Stimulated activated CD4-positive, alpha-beta T cell treated with anti-CD3 and anti-CD28 coated beads, Interleukin-15, amount 100 ng/mL, for 48 hours (primary cell): ENCODE results near the gene HOXC4.

Experiments
- DNase-seq, 2 donors: peaks; one replicate each; pipeline ENCODE4 v3.0.0-alpha.2; 2020; ENCODE audit warnings: low read depth in 2 of 2

Gene HOXC4

GRCh38 chr12:54016051-54016450 lies 37.6 kb upstream of the HOXC4 start:
- no peak for DNase-seq

GRCh38 chr12:54016478-54016964 lies 37.1 kb upstream of the HOXC4 start:
- DNase-seq, result no peak

DNA sequence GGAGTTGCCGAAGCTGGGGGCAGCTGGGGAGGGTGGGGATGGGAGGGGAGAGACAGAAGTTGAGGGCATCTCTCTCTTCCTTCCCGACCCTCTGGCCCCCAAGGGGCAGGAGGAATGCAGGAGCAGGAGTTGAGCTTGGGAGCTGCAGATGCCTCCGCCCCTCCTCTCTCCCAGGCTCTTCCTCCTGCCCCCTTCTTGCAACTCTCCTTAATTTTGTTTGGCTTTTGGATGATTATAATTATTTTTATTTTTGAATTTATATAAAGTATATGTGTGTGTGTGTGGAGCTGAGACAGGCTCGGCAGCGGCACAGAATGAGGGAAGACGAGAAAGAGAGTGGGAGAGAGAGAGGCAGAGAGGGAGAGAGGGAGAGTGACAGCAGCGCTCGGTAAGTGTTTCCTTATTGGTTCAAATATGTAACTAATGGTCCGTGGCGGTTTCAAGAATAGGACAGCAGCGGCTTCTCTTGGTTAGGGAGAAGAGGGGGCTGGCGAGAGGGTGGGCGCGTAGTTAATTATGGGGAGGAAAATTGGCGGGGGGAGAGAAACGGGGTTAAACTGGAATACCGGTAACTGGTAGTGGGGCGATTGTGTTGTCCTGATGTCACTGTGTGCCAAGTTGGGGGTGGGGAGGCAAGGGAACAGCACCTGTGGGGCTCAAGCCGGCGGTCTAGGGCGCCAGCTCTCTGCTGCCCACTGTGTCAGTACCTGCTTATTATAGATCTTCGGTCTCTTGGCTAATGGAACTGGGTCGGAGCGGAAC lies 36.4 kb upstream of the HOXC4 start:
- no peak for DNase-seq

GRCh38 chr12:54017878-54018467 lies 35.7 kb upstream of the HOXC4 start:
- DNase-seq, result peak; percentile 40 to 58

DNA sequence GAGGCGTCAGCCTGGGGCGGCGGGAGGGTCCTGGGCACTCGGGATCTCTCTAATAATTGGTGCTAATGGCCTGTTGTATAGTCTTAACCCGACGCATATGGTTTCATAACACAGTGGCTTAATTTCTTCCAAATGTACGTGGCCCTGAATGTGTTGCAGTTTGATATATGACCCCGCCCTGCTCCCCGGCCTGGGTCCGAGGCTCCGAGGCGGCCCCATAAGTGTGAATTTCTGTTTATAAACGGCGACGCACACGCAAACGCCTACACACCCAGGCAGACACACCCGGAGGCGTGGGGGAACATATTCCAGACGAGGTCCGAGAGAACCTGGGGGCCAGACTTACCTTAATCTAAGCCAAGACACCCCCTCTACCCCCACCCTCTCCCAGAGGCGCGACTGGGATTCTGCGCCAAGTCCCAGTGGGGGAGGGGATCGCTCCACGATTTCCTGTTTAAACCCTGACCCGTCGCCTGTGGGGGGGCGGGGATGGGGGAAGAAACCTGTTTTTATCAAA lies 35.1 kb upstream of the HOXC4 start:
- DNase-seq, result no peak

DNA sequence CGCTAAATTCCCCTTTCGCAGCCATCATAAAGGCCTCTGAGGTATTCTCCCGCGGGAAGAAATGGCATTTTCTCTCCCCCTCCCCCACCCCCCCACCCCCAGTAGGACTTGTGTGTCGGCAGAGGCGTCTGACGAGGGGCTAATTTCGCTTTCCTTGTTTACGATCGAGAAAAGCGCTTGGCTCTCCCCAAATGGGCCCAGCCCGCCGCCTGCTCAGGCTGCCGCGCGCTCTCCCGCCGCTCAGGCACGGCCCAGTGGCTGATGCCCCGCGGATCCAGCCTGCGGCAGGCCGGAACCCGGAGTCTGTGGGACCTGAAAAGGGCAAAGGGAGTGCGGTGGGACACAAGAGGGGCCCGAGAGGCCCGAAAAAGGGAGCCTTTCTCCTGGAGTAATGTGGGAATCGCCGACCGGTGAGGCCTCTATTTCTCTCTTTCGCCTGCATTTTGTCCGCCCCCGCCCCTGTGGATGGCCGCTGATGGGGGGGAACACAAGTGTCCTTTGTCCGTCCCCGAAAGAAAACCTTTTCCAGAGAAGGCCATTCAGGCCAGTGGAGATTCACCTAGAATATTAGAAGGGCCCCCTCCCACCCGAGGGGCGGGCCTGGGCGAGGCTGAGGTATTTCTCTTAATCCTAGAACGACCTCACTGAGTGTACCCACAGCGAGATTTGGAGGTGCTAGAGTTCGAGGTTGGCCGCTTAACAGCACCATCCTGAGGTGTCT lies 34.4 kb upstream of the HOXC4 start:
- no peak for DNase-seq

- no peak for DNase-seq
Observed at GRCh38 chr12:54019924-54020590, 33.6 kb upstream of the HOXC4 start.

GRCh38 chr12:54020591-54021405 lies 32.8 kb upstream of the HOXC4 start:
- DNase-seq, result no peak

- no peak for DNase-seq
Observed at GRCh38 chr12:54021432-54022013, 32.1 kb upstream of the HOXC4 start.

DNA sequence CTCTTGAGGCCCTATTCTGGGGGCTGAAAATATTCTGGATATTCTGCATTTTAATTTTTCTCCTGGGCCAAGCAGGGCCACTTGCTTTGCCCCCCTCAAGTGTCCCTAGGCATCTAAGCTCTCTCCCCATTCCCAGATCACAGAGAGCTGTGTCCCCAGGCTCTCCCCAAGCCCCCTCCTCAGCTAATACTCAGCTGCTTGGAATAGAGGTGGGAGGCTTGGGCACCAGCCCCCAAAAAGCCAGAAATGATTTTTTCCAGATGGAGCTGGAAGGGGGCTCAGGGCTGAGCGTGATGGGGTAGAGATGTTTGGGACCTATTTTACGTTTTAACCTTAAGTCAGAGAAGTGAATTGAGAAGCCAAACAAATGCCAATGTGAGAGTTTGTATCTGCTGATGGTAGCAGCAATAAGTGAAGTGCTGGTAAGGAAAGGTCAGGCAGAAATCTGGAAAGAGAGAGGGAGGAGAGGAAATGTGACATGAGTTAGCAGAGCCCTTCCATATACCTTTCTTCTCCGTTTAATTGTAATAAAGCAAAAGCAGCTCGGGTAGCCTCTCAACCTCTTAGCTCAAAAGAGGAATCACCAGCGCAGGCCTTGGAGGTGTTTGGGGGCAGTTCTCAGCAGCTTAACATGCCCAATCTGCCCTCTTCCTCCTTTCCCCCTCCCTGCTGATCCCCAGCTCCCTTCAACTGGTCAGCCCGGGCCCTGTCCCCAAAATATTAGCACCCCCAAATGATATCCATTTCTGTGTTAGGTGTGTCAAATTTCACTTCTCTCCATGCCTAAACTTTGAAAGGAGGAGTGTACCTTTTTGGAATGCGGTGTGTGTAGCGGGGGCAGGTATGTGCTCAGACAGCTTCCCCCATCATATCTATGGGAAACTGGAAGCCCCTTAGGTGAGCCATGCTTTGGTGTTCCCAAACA lies 30.4 kb upstream of the HOXC4 start:
- no peak for DNase-seq

GRCh38 chr12:54024127-54024526 lies 29.5 kb upstream of the HOXC4 start:
- no peak for DNase-seq

GRCh38 chr12:54024581-54025305 lies 28.9 kb upstream of the HOXC4 start:
- no peak for DNase-seq

DNA sequence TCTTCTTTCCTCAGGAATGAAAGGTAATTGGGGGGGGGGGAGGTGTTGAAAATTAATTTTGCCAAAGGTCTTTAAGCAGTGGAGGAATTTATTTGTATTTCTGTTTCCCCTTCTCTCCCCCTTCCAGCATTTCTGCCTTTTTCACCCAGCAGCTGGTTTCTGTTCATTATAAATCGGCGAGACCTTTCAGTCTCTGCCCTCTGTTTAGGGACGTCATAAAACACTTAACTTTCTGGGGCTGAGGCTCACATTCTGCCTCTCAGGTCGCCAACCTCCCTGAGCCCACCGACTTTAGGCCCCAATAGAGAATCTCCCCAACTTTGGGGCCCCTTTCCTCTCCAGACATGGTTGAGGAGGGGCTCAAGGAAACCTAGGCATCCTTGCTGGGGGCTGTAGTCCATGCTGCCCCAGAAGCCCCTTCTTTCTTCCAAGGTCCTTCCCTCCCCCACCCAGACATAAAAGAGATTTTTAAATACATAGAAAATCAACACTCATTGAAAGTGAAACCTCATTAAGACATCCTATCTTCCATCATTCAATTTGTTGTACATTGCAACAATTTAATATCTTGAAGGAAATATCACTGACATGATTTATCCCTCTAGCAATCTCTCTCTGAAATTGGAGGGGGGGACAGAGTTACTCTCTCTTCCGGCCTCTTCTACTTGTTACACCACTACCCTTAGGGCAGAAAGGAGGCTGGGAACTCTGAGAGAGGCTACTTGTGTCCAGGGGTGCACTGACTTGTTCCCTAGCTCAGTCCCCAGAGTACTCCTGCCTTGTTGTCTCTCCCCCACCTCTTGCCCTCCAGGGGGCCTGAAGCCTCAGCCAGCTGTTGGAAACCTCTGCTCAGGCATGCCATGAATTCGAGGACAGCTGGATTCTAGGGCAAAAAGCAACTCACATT lies 27.9 kb upstream of the HOXC4 start:
- no peak for DNase-seq

DNA sequence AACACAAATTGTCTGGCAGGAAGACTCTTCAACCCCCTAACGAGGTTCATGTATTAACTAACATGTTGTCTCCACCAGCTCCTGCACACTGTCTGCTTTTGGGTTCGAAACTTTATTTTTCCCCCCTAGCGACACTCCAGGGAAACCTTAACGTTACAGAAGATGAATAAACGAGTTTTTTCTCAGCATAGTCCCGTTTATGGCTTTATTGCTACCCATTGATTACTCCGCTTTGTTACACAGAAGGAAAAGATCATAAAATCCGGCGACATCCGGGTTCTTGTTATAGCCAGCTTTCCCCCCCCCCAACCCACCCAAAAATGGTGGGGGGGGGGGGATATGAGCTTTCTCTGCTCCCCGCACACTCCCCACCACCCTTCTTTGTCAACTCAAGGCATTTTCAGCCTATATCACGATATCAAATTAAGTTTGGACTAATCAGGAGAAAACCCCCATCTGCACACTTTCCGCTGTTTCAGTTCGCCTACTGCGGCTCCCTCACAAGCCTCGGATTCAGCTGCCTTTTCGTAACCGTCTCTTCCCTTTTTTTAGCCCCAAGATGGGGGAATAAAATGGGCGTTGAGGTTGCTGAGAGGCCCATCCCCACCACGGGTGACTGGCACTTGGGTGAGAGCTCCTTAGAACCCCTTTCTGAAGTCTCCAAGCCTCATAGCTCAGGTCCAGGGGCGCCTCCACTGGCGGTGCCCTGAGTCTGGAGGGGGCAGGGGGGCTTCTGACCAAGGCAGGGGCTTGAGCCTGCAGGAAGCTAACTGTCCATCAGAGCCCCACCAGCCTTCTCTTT lies 26.8 kb upstream of the HOXC4 start:
- no peak for DNase-seq

DNA sequence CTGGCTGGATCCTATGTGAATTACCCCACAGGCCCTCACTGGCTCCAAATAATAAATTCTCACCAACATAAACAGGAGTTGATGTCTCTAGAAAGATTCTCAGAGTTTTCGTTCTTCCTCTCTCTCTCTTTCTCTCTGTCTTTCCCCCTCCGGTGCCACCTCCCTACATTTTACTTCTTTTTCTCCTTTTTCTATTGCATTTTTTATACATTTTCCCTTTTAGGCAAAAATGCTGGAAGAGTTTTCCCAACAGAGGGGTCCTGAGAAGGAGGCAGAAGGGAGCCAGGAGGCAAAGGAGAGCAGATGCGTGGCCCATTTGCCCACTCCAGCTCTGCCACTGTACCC lies 26.2 kb upstream of the HOXC4 start:
- DNase-seq, result no peak

DNA sequence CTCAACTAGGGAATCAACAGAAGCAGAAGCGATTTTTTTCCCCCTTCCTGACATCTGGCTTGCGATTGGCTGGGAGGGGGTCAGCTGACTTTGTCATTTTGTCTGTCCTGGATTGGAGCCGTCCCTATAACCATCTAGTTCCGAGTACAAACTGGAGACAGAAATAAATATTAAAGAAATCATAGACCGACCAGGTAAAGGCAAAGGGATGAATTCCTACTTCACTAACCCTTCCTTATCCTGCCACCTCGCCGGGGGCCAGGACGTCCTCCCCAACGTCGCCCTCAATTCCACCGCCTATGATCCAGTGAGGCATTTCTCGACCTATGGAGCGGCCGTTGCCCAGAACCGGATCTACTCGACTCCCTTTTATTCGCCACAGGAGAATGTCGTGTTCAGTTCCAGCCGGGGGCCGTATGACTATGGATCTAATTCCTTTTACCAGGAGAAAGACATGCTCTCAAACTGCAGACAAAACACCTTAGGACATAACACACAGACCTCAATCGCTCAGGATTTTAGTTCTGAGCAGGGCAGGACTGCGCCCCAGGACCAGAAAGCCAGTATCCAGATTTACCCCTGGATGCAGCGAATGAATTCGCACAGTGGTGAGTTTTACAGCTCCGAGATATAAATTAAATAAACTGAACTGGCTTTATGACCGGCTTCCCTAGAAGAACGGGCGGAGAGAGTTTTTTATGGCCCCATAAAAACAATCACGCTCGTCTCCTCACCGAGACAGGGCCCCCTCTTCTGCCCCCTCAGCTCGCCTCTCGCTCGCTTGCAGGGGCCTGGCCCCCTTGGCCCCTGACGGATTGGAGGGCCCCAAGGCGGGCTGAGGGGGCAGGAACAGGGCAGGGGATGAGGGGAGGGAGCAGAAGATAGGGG lies 25.1 kb upstream of the HOXC4 start, which contains the start of gene HOXC6:
HOXC6 (plus strand) TSS at position 127 of the 888 bp plus-strand sequence; CDS start at position 209, 82 bp downstream.
- no peak for DNase-seq
